HEK293T (cell line): Measurements from ENCODE around the gene KLHDC4.

Source experiments
- CTCF ChIA-PET: fragments of 350-600 bp; formaldehyde crosslinking; extraction: SDS; loops from one replicate; lab custom pipeline; 2021; ENCODE audit warnings: antibody characterized with exemption, inconsistent platforms; lab: Yijun Ruan, JAX
- POLR2A ChIA-PET: fragments of 350-600 bp; formaldehyde crosslinking; extraction: SDS; loops from one replicate; lab custom pipeline; 2020; ENCODE audit warnings: antibody characterized with exemption, inconsistent platforms; lab: Yijun Ruan, JAX
- DNase-seq: peaks from one replicate; pipeline ENCODE4 v3.0.0; 2012; ENCODE audit warnings: mixed read lengths; ENCODE audit errors: extremely low spot score
- ARNT ChIP-seq: fragments of 450-650 bp; IDR thresholded peaks from 2 replicates; pipeline ENCODE4 v1.6.1; 2017; ENCODE audit warnings: mild to moderate bottlenecking
- BHLHE40 ChIP-seq: fragments of 450-650 bp; IDR thresholded peaks from 2 replicates; pipeline ENCODE4 v1.6.1; 2016; ENCODE audit warnings: mild to moderate bottlenecking, moderate library complexity, borderline replicate concordance
- CTBP1 ChIP-seq: fragments of 450-650 bp; IDR thresholded peaks from 2 replicates; pipeline ENCODE4 v1.6.1; 2016; ENCODE audit warnings: borderline replicate concordance
- ELF4 ChIP-seq: fragments of 450-650 bp; IDR thresholded peaks from 2 replicates; pipeline ENCODE4 v1.6.1; 2017; ENCODE audit warnings: antibody characterized with exemption
- FOXA1 ChIP-seq: fragments of 450-650 bp; IDR thresholded peaks from 2 replicates; pipeline ENCODE4 v1.6.1; 2016; ENCODE audit warnings: mild to moderate bottlenecking
- FOXK2 ChIP-seq: fragments of 450-650 bp; IDR thresholded peaks from 2 replicates; pipeline ENCODE4 v1.6.1; 2016; ENCODE audit warnings: mild to moderate bottlenecking
- FOXM1 ChIP-seq: fragments of 450-650 bp; IDR thresholded peaks from 2 replicates; pipeline ENCODE4 v1.6.1; 2017; ENCODE audit warnings: mild to moderate bottlenecking, borderline replicate concordance
- HDGF ChIP-seq: fragments of 450-650 bp; IDR thresholded peaks from 2 replicates; pipeline ENCODE4 v1.6.1; 2017; ENCODE audit warnings: antibody characterized with exemption, borderline replicate concordance
- L3MBTL2 ChIP-seq: fragments of 450-650 bp; conservative IDR thresholded peaks from 2 replicates; pipeline ENCODE4 v1.6.1; 2016; ENCODE audit warnings: mild to moderate bottlenecking
- LEF1 ChIP-seq: fragments of 450-650 bp; IDR thresholded peaks from 2 replicates; pipeline ENCODE4 v1.6.1; 2017; ENCODE audit warnings: mild to moderate bottlenecking, borderline replicate concordance
- NFRKB ChIP-seq: fragments of 450-650 bp; IDR thresholded peaks from 2 replicates; pipeline ENCODE4 v1.6.1; 2016; ENCODE audit warnings: mild to moderate bottlenecking, moderate library complexity
- PKNOX1 ChIP-seq: fragments of 450-650 bp; IDR thresholded peaks from 2 replicates; pipeline ENCODE4 v1.6.1; 2016
- SP1 ChIP-seq: fragments of 450-650 bp; IDR thresholded peaks from 2 replicates; pipeline ENCODE4 v1.6.1; 2017
- SUZ12 ChIP-seq: fragments of 450-650 bp; IDR thresholded peaks from 2 replicates; pipeline ENCODE4 v1.6.1; 2016; ENCODE audit warnings: mild to moderate bottlenecking
- TARDBP ChIP-seq: fragments of 450-650 bp; IDR thresholded peaks from 2 replicates; pipeline ENCODE4 v1.6.1; 2016
- ZNF384 ChIP-seq: fragments of 450-650 bp; IDR thresholded peaks from 2 replicates; pipeline ENCODE4 v1.6.1; 2016

KLHDC4 gene

GRCh38 chr16:87764600-87765472, 950 bp downstream of the KLHDC4 start:
- DNase-seq, result peak; percentile 26
- POLR2A ChIA-PET, result interaction anchor here (0.6 to 1.6 kb wide), 8 partner anchors 9 to 112 kb away, joined by 3 to 9 read pairs (median 4); partner anchors contain the start of gene SLC7A5
- CTCF ChIA-PET, result interaction anchor here (1.0 kb wide), 1 partner anchor 106 kb away, joined by 3 read pairs; no protein-coding TSS in a partner anchor
- TF ChIP-seq PKNOX1, result no peak
- no peak for TF ChIP-seq SUZ12
- no peak for TF ChIP-seq L3MBTL2
- no peak for TF ChIP-seq CTBP1
- no peak for TF ChIP-seq FOXK2
- no peak for TF ChIP-seq TARDBP
- TF ChIP-seq ZNF384, result no peak
- no peak for TF ChIP-seq FOXA1
- no peak for TF ChIP-seq NFRKB
- TF ChIP-seq BHLHE40, result no peak
- TF ChIP-seq ARNT, result no peak
- TF ChIP-seq HDGF, result no peak
- no peak for TF ChIP-seq FOXM1
- TF ChIP-seq ELF4, result no peak
- TF ChIP-seq LEF1, result no peak
- no peak for TF ChIP-seq SP1

DNA sequence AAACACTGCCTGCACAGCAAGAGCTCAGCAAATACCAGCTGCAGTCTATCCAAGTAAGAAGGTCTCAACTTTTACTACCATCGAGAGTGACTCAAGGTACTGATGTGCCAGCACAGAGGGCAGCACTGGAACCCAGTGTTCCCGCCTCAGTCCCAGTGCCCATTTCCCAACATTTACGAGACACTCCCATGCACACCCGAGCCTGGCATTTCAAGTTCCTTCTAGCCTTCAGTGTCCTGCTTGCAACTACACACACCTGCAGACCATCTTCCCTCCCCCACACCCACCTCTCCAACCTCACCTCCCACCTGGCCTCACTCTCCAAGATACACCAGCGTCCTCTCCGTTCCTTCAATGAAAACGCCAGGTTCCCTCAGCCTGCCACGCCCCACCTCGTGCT, 3.2 kb downstream of the KLHDC4 start:
- no peak for TF ChIP-seq LEF1
- TF ChIP-seq ARNT, result no peak
- no peak for TF ChIP-seq FOXK2
- TF ChIP-seq FOXA1, result no peak
- POLR2A ChIA-PET, result no interaction called here
- CTCF ChIA-PET, result no interaction called here
- no peak for DNase-seq

DNA sequence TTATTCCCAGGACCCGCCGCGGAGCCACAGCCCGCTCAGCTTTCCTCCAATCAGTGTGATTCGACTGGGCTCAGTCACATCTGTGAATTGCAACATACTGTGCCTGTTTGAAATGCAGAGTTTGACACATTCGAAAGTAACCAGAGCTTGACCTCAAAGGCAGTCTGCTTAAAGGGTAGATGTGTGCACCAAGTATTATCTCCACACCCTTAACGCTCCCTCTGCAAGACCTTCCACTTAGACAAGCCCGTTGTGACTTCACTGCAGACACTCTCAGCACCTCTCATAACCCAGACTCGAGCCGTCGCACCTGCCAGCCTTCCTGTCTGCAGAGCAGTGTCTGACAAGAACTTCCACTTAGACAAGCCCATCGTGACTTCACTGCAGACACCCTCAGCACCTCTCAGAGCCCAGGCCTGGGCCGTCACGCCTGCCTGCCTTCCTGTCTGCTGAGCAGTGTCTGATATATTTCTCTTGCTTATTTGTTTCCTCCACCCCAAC, 3.7 kb downstream of the KLHDC4 start:
- TF ChIP-seq FOXM1 (no peak), BHLHE40 (no peak), HDGF (no peak), SUZ12 (no peak), FOXA1 (no peak), SP1 (no peak), LEF1 (no peak), CTBP1 (no peak), PKNOX1 (no peak)
- ChIA-PET CTCF (no interaction called here), POLR2A (no interaction called here)
- DNase-seq, result no peak

DNA sequence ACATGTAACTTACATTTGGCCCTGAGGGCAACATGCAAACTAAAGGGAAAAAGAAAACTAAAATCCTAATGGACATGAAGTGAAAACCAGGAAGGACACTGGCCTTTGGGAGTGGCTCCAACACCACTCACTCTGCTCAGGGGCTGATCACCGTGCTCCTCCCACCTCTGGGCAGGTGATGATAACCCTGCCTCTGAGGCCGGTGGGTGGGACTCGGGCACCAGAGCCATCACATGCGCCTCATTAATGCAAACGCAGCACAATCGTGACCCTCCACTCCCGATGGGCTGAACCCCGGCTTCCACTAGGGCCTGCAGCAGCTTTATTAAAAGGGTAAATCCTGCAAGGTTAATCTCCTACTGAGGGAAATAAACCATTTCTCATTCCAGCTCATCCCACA, 4.7 kb downstream of the KLHDC4 start:
- DNase-seq, result no peak
- CTCF ChIA-PET, result no interaction called here
- no peak for TF ChIP-seq HDGF
- TF ChIP-seq FOXM1, result no peak
- no peak for TF ChIP-seq CTBP1
- no peak for TF ChIP-seq PKNOX1
- no peak for TF ChIP-seq BHLHE40
- TF ChIP-seq NFRKB, result no peak
- TF ChIP-seq SP1, result no peak
- POLR2A ChIA-PET, result no interaction called here

GRCh38 chr16:87757841-87758426, 7.9 kb downstream of the KLHDC4 start:
- no peak for DNase-seq
- no peak for TF ChIP-seq FOXA1
- no peak for TF ChIP-seq SP1
- TF ChIP-seq ARNT, result no peak
- TF ChIP-seq SUZ12, result no peak
- POLR2A ChIA-PET, result no interaction called here
- CTCF ChIA-PET, result interaction anchor here (0.6 kb wide), 1 partner anchor 639 kb away, joined by 3 read pairs; no protein-coding TSS in a partner anchor

- DNase-seq, result no peak
- ChIA-PET POLR2A (interaction anchor here (2.2 kb wide), 1 partner anchor 11 kb away, joined by 6 read pairs; the partner anchor contains the start of gene KLHDC4), CTCF (no interaction called here)
- TF ChIP-seq SUZ12 (no peak), BHLHE40 (no peak)
These were observed 11.3 kb downstream of the KLHDC4 start for GRCh38 chr16:87754535-87754934.
